ENCODE results near the gene FAM50B.
"Not testable (repeated sequence)": the region's sequence is repeated elsewhere in the genome, so short reads cannot be mapped to it uniquely, and the experiment has no call there.

FAM50B gene

GRCh38 chr6:3850451-3851203, 1.5 kb downstream of the FAM50B start:
- no peak for DNase-seq

DNA sequence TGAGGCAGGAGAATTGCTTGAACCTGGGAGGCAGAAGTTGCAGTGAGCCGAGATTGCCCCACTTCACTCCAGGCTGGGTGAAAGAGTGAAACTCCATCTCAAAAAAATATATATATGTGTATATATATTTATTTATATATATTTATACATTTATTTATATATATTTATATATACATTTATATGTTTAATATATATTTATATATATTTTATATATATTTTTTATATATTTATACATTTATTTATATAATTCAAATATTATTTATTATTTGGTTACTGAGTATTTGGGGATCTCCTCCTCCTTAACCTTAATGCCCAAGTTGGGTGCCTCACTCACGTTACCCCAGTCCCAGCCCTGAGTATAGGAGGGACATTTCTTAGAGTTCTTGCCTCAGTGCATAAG, 2.7 kb downstream of the FAM50B start:
- DNase-seq, result no peak

GRCh38 chr6:3852391-3852790, 3.2 kb downstream of the FAM50B start:
- DNase-seq, result no peak

- DNase-seq, result no peak
These were observed 6.7 kb downstream of the FAM50B start for GRCh38 chr6:3855866-3856265.

DNA sequence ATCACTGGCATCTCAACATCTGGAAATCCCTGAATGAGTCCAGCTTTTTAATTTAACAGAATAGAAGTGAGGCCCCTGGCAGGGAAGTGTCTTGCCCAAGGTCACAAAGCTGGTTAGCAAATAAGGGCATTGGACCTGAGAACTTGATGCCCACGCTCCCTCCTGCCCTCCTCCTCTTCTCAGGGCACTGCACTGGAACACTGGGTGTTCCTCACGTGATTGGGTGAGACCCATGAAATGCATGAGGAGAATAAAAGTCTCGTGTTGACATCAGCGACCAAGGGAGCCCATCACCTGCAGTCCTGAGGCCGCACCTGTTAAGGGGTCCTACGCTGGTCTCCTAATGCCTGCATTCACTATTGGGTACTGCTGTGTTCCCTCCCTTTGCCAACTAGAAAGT, 7.4 kb downstream of the FAM50B start:
- no peak for DNase-seq

GRCh38 chr6:3857468-3858456, 8.6 kb downstream of the FAM50B start:
- DNase-seq, result no peak

DNA sequence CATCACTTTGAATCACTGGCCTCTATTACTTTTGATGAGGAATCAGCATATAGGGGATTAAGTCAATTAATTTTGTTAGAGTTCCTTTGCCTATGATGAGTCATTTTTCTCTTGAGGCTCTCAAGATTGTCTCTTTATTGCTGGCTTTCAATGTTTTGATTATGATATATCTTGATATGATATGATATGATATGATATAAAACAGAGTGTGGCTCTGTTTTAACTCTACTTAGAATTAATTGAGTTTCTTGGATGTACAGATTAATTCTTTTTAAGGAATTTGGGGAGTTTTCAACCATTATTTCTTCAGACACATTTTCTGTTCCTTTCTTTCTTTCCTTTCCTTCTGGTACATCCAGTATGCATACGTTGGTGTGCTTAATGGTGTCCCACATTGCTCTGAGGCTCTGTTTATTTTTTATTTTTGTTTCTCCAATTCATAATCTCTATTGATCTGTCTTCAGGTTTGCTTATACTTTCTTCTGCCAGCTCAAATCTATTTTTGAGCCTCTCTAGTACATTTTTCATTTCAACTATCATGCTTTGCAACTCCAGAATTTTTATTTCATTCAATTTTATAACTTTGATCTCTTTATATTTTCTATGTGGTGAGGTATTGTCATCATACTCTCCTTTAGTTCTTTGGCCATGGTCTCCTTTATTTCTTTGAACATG, 10.8 kb downstream of the FAM50B start:
- DNase-seq, result no peak

DNA sequence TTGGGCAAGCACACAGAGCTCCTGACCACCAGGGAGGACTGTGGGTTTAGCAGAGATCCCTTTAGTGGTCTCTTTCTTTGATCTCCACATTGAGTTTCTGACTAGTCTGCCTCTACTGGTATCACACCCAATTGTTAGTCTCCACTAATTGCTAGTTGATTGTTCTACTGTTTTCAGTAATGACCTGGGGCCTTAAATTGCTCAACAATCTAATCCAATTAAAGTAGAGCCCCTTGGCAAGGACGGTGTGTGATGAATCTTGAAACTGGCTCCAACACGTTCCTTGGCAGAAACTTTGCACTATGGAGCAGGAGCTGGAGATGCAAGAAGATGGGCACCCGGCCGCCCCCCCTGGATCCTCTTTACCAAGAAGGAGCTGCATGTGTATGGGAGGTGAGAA, 12.3 kb downstream of the FAM50B start:
- DNase-seq, result no peak

- DNase-seq, result no peak
These were observed 12.9 kb downstream of the FAM50B start for GRCh38 chr6:3862038-3862437.

- DNase-seq, result not testable (repeated sequence)
These were observed 14.1 kb downstream of the FAM50B start for GRCh38 chr6:3863322-3863721.

DNA sequence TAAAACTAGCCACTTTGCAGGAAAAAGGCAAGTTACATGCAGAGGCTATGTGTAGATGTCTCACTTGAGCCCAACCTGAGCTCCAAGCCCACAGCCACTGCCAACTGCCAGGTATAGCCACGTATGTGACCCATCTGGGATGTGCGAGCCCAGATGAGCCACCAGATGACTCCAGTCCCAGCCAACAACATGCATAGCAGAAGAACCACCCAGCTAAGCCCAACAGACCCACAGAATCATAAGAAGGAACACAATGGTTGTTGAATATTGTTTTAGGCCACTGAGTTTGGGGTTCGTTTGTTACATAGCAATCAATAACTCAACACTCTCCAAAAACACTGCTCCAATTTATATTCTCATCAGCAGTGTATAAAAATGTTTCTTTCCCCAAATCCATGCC, 16.3 kb downstream of the FAM50B start:
- no peak for DNase-seq

GRCh38 chr6:3867641-3868502, 18.7 kb downstream of the FAM50B start:
- no peak for DNase-seq

- no peak for DNase-seq
These were observed 19.4 kb downstream of the FAM50B start for GRCh38 chr6:3868544-3868943.

- no peak for DNase-seq
These were observed 20.1 kb downstream of the FAM50B start for GRCh38 chr6:3869284-3869631.

DNA sequence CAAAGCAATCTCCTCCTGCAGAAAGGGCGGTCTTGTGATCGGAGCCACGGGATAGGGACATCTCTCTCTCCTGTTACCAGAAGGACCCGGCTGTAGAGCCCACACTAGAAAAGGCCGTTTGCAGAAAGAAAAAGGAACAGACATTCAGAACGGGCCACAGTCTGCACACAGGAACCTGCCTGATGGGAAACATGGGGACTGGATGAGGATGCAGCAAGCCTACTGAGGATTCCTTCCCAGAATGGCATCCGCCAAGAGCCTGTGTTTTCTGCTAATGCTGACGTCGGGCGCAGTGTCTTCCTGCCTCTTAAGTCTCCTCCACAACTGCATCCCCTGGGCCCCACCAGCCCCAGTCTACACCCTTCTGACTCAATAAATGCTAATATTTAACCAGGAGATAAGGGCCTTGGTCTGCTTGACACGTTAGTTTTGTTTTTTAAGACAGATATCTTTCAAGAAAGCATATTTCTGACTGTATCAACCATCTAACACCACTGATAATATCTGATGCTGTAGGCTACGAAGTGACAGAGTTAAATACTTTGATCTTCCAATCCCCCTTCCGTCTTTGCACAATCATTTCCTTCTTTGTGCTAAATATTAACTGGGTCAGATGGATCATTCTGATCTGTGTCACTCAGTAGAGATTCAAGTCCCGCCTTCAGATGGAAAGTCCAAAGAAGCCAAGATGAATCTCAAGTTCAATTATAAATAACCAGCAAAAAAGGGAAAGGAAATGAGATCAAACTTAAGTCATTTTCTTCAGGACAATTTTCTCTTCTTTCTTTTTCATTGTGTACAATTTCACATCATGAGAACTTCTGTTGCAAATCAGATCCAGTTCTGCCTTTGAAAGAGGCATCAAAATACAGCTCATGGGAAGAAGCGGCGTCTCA, 20.7 kb downstream of the FAM50B start:
- DNase-seq, result no peak

DNA sequence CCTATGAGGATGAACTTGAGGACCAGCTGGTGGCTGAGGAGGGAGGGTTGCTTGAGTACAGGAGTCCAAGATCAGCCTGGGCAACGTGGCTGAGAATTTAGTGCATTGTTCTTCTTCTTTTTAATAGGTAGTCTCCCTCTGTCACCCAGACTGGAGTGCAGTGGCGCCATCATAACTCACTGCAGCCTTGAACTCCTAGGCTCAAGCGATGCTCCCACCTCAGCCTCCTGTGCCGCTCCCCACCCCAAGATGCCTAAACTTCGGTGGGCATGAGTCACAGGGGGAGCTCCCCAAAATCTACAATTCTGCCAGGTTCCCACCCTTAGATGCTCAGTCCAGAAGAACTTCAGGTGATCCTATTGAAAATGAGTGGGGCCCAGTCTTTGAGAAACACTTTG, 21.4 kb downstream of the FAM50B start:
- no peak for DNase-seq

DNA sequence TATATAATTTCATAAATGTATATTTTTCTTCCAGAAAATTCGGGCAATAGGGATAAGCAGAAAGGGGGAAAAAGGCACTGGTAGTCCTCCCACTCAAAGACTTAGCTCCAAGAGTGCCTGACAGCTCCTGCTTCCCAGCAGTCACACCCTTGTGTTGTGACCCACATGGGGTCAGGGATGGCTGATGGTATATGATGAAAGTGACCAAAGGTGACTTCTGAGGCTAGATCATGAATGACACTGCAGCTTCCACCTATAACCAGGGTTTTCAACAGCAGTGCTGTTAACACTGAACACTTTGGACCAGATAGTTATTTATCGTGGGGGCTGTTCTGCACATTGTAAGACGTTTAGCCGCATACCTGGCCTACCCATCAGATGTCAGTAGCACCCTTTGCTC, 22.3 kb downstream of the FAM50B start:
- DNase-seq, result no peak

DNA sequence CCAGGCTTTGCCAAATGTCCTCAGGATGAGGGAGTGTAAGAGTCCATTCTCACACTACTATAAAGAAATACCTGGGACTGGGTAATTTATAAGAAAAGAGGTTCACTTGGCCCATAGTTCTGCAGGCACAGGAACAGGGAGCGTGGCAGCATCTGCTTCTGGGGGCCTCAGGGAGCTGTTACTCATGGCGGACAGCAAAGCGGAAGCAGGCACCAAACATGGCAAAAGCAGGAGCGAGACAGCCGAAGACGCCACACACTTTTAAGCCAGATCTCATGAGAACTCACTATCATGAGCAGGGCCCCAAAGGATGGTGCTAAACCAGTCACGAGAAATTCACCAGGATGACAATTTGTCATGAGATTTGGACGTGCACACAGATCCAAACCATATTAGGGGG, 22.8 kb downstream of the FAM50B start:
- no peak for DNase-seq

DNA sequence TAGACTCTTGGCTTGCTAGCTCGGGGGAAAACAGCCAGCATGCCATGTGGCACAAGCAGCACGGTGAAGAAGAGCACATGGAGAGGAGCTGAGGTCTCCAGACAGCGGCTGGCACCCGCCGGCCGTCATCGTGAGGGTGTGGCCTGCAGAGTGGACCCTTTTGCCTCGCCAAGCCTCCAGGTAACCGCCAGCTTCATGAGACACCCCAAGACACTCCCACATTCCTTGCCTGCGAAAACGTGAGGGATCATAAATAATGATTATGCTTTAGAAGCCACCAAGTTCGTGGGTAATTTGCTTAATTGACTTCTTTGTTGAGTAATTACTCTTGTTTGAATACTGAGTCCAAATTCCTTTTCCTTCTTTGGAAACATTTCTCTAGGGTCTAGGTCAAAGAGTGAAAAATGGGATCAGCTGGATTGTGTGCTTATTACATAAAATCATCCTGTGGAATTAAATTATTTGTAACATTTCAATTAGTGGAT, 23.2 kb downstream of the FAM50B start:
- DNase-seq, result no peak

GRCh38 chr6:3873051-3873450, 23.9 kb downstream of the FAM50B start:
- DNase-seq, result no peak

GRCh38 chr6:3874069-3874468, 24.9 kb downstream of the FAM50B start:
- no peak for DNase-seq
